Activated CD4-positive, alpha-beta T cell treated with anti-CD3 and anti-CD28 coated beads, Interleukin-2, amount 50 U/mL, for 48 hours (primary cell): Measurements from ENCODE around the gene RPRD1B.

Source experiments
- DNase-seq, 2 experiments: peaks; one replicate each; pipeline ENCODE4 v3.0.0-alpha.2; 2020

RPRD1B gene

GRCh38 chr20:38138086-38138778 lies 104.7 kb downstream of the RPRD1B start:
- no peak for DNase-seq

GRCh38 chr20:38139156-38139912 lies 105.8 kb downstream of the RPRD1B start:
- DNase-seq, result no peak

- no peak for DNase-seq
Measured at GRCh38 chr20:38139977-38140753, 106.6 kb downstream of the RPRD1B start.

GRCh38 chr20:38141204-38141888 lies 107.8 kb downstream of the RPRD1B start:
- no peak for DNase-seq
